Smooth muscle cell (in vitro differentiated cells): ENCODE results near the gene DSE. TPM values are rescaled to one million over a fixed set of nuclear protein-coding genes. Genes with fewer than 3 reads are reported as not detected.

Experiments
- DNase-seq: peaks from one replicate; lab custom pipeline; 2025; ENCODE audit not compliant: unreplicated experiment; lab: John Stamatoyannopoulos, UW
- H2AFZ ChIP-seq: fragments of 200-600 bp; sonication (generic); 2 replicates; pipeline ENCODE4 v1.6.0; 2016; ENCODE audit warnings: antibody characterized with exemption, low read depth, mild to moderate bottlenecking
- H3F3A ChIP-seq: fragments of 200-600 bp; sonication (generic); 2 replicates; pipeline ENCODE4 v1.6.0; 2017; ENCODE audit warnings: antibody characterized with exemption, low read depth
- H3K27ac ChIP-seq: fragments of 200-600 bp; sonication (generic); 2 replicates; pipeline ENCODE4 v1.5.1; 2016; ENCODE audit warnings: low read depth, mild to moderate bottlenecking
- H3K27me3 ChIP-seq: fragments of 200-600 bp; sonication (generic); 2 replicates; pipeline ENCODE4 v1.6.1; 2016; ENCODE audit warnings: low read depth, mild to moderate bottlenecking
- H3K36me3 ChIP-seq: fragments of 200-600 bp; sonication (generic); 2 replicates; pipeline ENCODE4 v1.5.1; 2016; ENCODE audit warnings: low read depth
- H3K4me1 ChIP-seq: fragments of 200-600 bp; sonication (generic); 2 replicates; pipeline ENCODE4 v1.5.1; 2016; ENCODE audit warnings: low read depth
- H3K4me2 ChIP-seq: fragments of 200-600 bp; sonication (generic); 2 replicates; pipeline ENCODE4 v1.6.0; 2016; ENCODE audit warnings: mild to moderate bottlenecking
- H3K4me3 ChIP-seq: fragments of 200-600 bp; sonication (generic); 2 replicates; pipeline ENCODE4 v1.5.1; 2016; ENCODE audit warnings: mild to moderate bottlenecking
- H3K79me2 ChIP-seq: fragments of 200-600 bp; sonication (generic); 2 replicates; pipeline ENCODE4 v1.6.0; 2016; ENCODE audit warnings: low read depth, mild to moderate bottlenecking
- H3K9ac ChIP-seq: fragments of 200-600 bp; sonication (generic); 2 replicates; pipeline ENCODE4 v1.6.0; 2016; ENCODE audit warnings: low read depth
- H3K9me3 ChIP-seq: fragments of 200-600 bp; sonication (generic); replicated peaks from 2 replicates; pipeline ENCODE4 v1.5.1; 2016; ENCODE audit warnings: low read depth
- H4K20me1 ChIP-seq: fragments of 200-600 bp; sonication (generic); 2 replicates; pipeline ENCODE4 v1.6.0; 2016; ENCODE audit warnings: low read depth
- WGBS: methylation state at CpG from one replicate; pipeline ENCODE4 v1.1.7; 2016; ENCODE audit warnings: low lambda C conversion rate; 5-methylcytosine and 5-hydroxymethylcytosine counted together
- polyA plus RNA-seq: library from polyadenylated mRNA; unstranded; fragments of >200 nt; fragmentation: Nextera tagmentation; extraction: Ambion mirVana; gene quantifications from 2 replicates; pipeline ENCODE4 v1.2.1, GENCODE V29; 2016
- total RNA-seq: library from RNA; depleted of rRNA; stranded (reverse); fragments of >200 nt; gene quantifications from 2 replicates; pipeline ENCODE4 v1.2.3, GENCODE V29; 2014
- TF ChIP-seq, protein P1 (sequence below): fragments of 200-600 bp; sonication (generic); IDR thresholded peaks from 2 replicates; pipeline ENCODE4 v1.5.1; 2017; ENCODE audit warnings: borderline replicate concordance, mild to moderate bottlenecking, antibody characterized with exemption; ENCODE audit not compliant: insufficient read depth, poor library complexity, severe bottlenecking

Gene DSE
- total and polyA plus RNA-seq, 2 experiments from 2014 or later: 38.6 to 76.2 TPM

DNA sequence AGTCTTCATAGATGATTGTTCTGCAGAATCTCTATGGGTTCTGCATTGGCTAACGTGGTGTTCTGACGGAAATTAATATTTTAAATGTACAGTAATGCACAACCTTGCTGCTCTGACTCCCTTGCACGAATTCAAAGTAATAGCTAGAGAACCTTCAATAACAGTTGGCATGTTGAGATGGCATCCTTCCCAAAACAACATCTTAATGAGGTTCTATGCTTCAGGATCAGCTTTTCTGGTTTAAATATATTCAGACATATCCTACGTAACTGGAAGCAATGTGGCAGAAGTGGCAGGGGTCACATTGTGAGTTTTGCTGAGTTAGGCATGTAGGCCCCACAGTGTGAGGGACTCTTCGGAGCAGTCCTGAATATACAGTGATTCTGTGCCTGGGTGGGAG is 25.7 kb downstream of the DSE start:
- no peaks in the 10 kb centered on the region for H3K9me3 ChIP-seq
- peaks cover 11% of the 10 kb centered on the region for H3K4me1 ChIP-seq
- H3K4me2 ChIP-seq: no peak overlapping the region
- H3K36me3 ChIP-seq: no peaks in the 10 kb centered on the region
- no peak overlapping the region for H3K27ac ChIP-seq
- WGBS: 93% methylated on average over 5 of the region's 5 CpGs
- no peak overlapping the region for H2AFZ ChIP-seq
- H3F3A ChIP-seq: peaks cover 5% of the 10 kb centered on the region
- DNase-seq: no peak
- H4K20me1 ChIP-seq: peaks cover 22% of the 10 kb centered on the region
- no peak overlapping the region for H3K4me3 ChIP-seq
- H3K9ac ChIP-seq: no peak overlapping the region
- TF ChIP-seq, protein P1, sequence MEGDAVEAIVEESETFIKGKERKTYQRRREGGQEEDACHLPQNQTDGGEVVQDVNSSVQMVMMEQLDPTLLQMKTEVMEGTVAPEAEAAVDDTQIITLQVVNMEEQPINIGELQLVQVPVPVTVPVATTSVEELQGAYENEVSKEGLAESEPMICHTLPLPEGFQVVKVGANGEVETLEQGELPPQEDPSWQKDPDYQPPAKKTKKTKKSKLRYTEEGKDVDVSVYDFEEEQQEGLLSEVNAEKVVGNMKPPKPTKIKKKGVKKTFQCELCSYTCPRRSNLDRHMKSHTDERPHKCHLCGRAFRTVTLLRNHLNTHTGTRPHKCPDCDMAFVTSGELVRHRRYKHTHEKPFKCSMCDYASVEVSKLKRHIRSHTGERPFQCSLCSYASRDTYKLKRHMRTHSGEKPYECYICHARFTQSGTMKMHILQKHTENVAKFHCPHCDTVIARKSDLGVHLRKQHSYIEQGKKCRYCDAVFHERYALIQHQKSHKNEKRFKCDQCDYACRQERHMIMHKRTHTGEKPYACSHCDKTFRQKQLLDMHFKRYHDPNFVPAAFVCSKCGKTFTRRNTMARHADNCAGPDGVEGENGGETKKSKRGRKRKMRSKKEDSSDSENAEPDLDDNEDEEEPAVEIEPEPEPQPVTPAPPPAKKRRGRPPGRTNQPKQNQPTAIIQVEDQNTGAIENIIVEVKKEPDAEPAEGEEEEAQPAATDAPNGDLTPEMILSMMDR: no peak
- peaks cover 88% of the 10 kb centered on the region for H3K79me2 ChIP-seq
- H3K27me3 ChIP-seq: no peaks in the 10 kb centered on the region

DNA sequence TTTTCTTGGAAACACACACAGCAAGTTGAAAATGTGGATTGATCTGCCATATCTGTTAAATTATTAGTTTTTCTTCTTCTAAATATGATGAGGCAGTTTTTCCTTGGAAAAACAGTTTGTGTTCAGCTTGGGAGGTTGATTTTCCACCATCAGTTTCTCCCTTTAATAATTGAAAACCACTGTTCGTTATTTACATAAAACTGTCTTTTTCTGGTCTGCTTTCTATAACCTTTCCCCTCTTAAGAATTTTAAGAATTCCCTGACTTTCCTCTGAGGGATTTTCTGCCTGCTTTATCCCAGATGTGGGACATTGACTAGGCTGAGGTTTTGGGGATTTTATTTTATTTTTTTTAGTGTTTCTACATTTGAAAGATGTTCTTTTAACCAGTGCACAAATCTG is 27.2 kb downstream of the DSE start:
- no peak overlapping the region for H2AFZ ChIP-seq
- H3K4me1 ChIP-seq: peaks cover 11% of the 10 kb centered on the region
- H3K36me3 ChIP-seq: no peaks in the 10 kb centered on the region
- WGBS: 0% methylated on average over 1 of the region's 1 CpG
- peak overlapping the region; percentile 75 for H3K4me2 ChIP-seq
- TF ChIP-seq, protein P1: no peak
- peak overlapping the region; percentile 53 for H3K9ac ChIP-seq
- peaks cover 5% of the 10 kb centered on the region for H3F3A ChIP-seq
- no peaks in the 10 kb centered on the region for H3K9me3 ChIP-seq
- peak overlapping the region; percentile 91 for H3K27ac ChIP-seq
- peaks cover 88% of the 10 kb centered on the region for H3K79me2 ChIP-seq
- no peak for DNase-seq
- peak overlapping the region; percentile 3 for H3K4me3 ChIP-seq
- peaks cover 16% of the 10 kb centered on the region for H4K20me1 ChIP-seq
- H3K27me3 ChIP-seq: no peaks in the 10 kb centered on the region

DNA sequence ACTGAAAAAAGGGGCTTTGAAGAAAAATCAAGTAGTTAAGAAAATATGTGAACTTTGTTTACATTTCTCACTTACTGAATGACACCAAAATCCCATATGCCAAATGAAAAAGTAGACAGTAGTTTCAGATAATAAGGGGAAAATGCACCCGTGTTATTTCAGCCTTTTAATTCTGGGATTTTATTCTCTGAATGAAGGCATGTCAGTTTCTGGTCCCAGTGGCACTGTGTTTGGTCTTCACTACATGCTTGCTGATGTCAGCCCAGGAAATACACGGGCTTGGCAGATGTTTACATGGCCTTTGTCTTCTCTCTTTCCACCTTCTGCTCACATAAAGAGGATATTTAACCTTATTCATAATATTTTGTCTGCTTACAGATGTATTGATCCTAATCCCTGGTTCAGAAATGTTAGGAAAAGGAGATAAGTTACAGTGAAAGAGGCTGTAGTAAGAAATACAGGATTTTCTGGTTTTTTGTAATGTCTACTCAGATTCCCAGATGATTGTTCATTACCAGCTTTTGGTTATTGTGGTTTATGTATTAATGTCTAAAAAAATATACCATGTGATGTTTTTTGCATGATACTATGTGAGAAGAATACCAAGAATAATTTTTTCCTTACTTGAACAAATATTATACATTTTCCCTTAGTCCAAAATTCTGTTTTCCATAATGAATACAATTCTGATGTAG is 27.7 kb downstream of the DSE start:
- H3K27ac ChIP-seq: peak overlapping the region; percentile 91
- peak overlapping the region; percentile 3 for H3K4me3 ChIP-seq
- peaks cover 14% of the 10 kb centered on the region for H4K20me1 ChIP-seq
- H3K9ac ChIP-seq: peak overlapping the region; percentile 53
- H3F3A ChIP-seq: peaks cover 7% of the 10 kb centered on the region
- H3K27me3 ChIP-seq: no peaks in the 10 kb centered on the region
- 14% methylated on average over 2 of the region's 2 CpGs for WGBS
- TF ChIP-seq, protein P1: no peak
- no peak for DNase-seq
- H3K4me1 ChIP-seq: peaks cover 11% of the 10 kb centered on the region
- H3K36me3 ChIP-seq: no peaks in the 10 kb centered on the region
- peaks cover 88% of the 10 kb centered on the region for H3K79me2 ChIP-seq
- H3K4me2 ChIP-seq: peak overlapping the region; percentile 75
- H3K9me3 ChIP-seq: no peaks in the 10 kb centered on the region
- no peak overlapping the region for H2AFZ ChIP-seq

DNA sequence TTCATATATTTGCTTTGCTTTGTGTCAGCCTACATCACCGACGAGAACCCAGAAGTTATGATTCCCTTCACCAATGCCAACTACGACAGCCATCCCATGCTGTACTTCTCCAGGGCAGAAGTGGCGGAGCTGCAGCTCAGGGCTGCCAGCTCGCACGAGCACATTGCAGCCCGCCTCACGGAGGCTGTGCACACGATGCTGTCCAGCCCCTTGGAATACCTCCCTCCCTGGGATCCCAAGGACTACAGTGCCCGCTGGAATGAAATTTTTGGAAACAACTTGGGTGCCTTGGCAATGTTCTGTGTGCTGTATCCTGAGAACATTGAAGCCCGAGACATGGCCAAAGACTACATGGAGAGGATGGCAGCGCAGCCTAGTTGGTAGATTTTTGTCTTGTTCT is 28.5 kb downstream of the DSE start:
- peaks cover 17% of the 10 kb centered on the region for H4K20me1 ChIP-seq
- no peak for DNase-seq
- peaks cover 88% of the 10 kb centered on the region for H3K79me2 ChIP-seq
- TF ChIP-seq, protein P1: no peak
- no peaks in the 10 kb centered on the region for H3K9me3 ChIP-seq
- H3K4me3 ChIP-seq: no peak overlapping the region
- peaks cover 15% of the 10 kb centered on the region for H3F3A ChIP-seq
- 93% methylated on average over 12 of the region's 12 CpGs for WGBS
- H3K36me3 ChIP-seq: no peaks in the 10 kb centered on the region
- no peaks in the 10 kb centered on the region for H3K27me3 ChIP-seq
- H3K4me2 ChIP-seq: peak overlapping the region; percentile 75
- H2AFZ ChIP-seq: no peak overlapping the region
- H3K27ac ChIP-seq: peak overlapping the region; percentile 91
- H3K9ac ChIP-seq: peak overlapping the region; percentile 53
- H3K4me1 ChIP-seq: peaks cover 16% of the 10 kb centered on the region
